ENCODE results near the gene SFRP5.
A peak's percentile ranks its signal among the peaks of the same experiment; 100 is the strongest.

Gene SFRP5, protein sequence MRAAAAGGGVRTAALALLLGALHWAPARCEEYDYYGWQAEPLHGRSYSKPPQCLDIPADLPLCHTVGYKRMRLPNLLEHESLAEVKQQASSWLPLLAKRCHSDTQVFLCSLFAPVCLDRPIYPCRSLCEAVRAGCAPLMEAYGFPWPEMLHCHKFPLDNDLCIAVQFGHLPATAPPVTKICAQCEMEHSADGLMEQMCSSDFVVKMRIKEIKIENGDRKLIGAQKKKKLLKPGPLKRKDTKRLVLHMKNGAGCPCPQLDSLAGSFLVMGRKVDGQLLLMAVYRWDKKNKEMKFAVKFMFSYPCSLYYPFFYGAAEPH

DNA sequence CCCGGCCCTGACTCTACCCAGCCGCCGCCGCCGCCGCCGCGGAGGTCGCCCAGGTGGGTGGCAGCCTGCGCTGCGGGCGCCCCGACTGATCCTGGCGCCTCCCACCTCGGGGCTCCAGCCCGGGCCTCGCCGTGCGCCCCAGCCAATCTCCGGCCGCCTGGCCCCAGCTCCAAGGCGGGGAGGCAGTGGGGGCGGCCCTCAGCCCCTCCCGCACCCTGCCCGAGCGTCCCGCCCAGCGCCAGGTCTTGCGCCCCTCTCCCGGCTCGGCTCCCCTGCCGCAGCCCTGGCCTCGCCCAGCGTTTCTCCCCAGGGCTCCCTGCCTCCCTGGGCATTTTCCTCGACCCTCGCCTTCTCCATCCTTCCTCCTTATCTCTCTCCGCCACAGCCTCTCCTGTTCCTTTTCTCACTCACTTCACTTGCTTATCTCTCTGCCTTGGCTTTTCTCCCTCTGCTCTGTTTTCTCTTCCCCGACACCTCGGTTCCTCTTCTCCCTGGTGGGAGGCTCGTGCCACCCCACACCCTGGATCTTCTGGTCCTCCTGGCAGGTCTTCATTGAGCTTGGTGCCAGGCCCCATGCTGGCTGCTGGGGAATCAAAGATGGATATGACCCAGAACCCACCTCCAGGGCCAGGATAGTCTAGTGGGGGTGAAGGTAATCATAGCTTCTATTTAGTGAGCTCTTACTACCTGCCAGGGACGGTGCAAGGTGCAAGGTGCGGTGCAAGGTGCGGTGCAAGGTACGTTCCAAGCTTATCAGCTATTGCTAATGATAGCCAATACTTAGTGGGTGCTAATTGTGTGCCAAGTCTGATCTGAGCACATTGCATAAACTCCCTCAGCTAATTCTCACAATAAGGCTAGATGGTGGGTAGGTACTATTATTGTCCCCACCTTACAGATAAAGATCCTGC, at the start of gene SFRP5:
Gene SFRP5 (minus strand): TSS at position 87 of the 911 bp plus-strand sequence. CDS start 166 bp downstream, outside the sequence.
- no peak for DNase-seq (ENCODE audit: low read depth in 1 of 2, low spot score in 1 of 2)

DNA sequence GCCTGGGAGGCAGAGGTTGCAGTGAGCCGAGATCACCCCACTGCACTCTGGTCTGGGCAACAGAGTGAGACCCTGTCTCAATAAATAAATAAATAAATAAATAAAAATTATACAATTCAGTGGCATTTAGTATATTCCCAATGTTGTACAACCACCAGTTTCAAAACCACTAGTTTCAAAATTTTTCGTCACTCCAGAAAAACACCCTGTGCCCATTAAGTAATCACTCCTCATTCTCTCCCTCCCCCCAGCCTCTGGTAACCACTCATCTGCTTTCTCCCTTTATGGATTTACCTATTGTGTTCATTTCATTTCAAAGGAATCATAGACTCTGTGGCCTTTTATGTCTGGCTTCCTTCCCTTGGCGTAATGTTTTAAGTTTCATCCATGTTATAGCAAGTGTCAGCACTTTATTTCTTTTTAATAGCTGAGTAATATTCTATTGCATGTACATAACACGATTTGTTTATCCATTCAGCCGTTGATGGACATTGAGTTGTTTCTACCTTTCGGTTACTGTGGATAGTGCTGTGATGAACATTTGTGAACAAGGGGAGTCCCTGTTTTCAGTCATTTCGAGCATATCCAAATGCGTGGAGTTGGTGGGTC, 48.4 kb upstream of the SFRP5 start:
- DNase-seq (ENCODE audit: low read depth in 1 of 2, low spot score in 1 of 2), result no peak

DNA sequence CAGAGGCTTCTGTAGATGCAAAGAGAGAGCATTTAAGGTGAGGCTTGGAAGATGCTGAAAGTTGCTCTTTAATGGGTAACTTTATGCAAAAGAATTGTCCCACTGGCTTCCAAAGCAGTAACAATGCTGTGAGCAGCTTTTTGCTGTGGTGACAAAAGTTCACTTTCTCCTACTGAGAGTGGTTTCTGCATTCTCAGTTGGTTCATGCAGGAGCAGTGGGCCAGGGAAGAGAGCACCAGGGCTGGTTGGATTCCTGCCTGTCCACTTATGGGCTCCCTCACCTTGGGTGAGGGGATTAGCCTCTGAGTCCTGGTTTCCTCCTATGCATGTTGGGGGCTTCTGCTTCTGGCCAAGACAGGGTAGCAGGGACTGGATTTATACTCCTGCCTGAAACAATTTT, 46.8 kb upstream of the SFRP5 start:
- DNase-seq (ENCODE audit: low read depth in 1 of 2, low spot score in 1 of 2), result no peak

DNA sequence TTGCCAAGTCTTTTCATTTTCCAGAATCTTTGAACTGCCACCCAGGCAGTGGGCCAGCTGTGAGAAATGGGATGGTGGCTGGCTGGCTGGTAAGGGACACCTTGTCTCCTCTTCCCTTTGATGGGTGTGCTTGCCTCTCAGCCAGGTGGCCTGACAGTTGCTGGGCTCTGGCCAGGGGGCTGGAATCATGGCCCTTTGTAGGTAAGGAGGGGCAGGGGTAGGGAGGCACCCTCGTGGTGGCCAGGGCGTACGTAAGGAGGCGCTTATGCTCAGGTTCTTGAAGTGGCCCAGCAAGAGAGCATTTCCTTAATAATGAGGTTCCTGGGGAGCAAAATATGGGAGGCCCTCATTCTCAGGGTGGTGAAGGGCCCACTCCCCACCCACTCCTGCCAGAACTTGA, 44.8 kb upstream of the SFRP5 start:
- no peak for DNase-seq (ENCODE audit: low read depth in 1 of 2, low spot score in 1 of 2)

DNA sequence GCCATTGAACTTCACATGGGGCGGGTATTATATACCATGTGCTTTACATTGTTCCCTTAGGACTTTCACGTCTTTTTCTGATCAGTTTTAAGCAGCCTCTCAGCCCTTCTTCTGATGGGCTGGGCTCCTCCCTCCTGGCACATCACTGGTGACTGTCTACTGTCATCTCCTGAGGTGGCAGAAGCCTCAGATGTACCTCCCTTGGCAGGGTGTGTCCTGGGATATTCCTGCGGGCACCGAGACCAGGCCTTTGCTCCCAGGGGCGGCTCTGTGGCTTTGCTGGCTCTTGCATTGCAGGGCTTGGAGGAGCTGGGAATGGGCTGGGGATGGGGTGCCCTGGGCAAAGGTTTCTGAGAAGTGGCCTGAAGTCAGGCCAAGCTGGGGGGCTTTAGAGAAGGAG, 43.2 kb upstream of the SFRP5 start:
- DNase-seq (ENCODE audit: low read depth in 1 of 2, low spot score in 1 of 2), result no peak

DNA sequence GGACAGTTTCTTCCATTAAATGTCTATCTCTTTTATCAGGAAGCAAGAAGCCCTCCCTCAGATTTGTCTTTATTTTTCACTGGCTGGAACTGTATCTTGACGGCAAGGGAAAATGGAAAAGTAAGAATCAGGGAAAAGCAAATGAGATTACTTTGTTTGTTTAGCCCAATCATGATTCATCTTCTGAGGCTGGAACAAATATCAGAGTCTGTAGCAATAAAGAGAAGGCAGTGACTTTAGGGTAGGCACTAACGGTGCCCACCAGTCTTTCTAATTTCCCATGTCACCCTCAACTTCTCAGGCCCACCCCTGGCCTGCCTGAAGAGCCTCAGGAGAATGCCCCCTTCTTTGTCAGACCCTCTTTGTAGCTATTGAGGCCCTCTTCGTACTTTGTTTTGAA, 41.5 kb upstream of the SFRP5 start:
- DNase-seq (ENCODE audit: low read depth in 1 of 2, low spot score in 1 of 2), result no peak

DNA sequence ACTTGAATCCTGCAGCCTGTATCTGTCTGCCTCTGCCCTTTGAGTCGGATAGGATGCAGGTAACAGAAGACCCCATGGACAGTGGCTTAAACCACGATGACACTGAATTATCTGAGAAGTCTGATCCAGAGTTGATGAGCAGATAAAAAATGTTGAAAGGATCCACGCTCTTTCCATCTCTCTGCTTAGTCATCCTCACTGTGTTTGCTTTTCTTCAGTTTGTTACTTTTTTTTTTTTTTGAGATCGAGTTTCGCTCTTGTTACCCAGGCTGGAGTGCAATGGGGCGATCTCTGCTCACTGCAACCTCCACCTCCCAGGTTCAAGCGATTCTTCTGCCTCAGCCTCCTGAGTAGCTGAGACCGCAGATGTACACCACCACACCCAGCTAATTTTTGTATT, 40.9 kb upstream of the SFRP5 start:
- DNase-seq (ENCODE audit: low read depth in 1 of 2, low spot score in 1 of 2), result no peak

DNA sequence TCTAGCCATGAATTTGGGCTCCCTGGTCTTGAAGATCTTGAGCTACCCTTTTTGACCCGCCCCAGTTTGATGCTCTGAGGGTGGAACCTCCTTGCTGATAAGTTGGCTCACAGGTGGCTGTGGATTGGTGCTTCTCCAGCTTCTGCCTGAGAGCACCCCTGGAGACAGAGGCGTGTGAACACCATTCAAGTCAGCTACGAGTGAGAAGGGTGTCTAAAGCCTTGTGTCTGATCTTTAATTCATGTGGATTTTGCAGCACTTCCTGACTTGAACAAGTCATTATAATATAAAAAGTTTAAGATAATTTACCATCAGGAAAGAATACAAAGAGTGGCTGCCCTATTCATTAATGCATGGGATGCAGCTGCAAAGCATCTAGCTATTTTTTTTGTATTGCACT, 40.2 kb upstream of the SFRP5 start:
- DNase-seq (ENCODE audit: low read depth in 1 of 2, low spot score in 1 of 2), result no peak

DNA sequence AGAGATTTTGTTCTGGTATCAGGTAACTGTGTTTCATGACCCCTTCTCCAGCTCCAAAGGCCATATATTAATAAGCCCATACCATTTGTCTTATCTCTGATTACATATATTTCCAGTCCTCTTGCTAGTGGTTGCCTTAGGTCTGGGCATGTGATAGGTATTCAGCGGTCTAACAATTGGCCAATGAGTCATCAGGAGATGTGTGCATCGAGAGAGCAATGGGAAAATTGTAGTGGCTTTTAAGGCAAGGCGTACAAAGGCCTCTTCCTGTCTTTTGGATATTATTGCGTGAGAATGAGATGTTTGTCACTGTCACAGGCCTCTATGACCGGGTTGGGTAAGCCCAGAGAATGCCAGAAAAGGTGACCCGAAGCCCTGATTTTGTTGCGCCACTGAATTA, 38.6 kb upstream of the SFRP5 start:
- DNase-seq (ENCODE audit: low read depth in 1 of 2, low spot score in 1 of 2), result no peak

DNA sequence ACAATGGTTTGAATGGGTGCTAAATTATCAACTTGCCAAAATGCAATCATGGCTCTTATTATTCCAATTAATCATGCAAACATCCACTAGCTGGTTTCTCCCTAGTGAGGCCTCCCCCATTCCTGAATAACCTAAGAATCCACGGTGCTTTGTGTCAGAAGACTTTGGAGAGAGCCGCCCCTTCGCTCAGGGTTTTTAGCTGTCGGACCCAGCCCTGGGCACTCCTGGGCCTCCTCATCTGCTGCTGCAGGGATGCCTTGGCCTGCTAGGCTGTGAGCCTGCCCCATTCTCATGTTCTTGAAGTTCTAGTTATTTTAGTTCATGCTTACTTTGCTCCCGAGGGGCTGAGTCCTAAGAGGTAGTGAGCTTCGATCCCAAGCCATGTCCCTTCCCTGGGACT, 34.1 kb upstream of the SFRP5 start:
- DNase-seq (ENCODE audit: low read depth in 1 of 2, low spot score in 1 of 2), result no peak

DNA sequence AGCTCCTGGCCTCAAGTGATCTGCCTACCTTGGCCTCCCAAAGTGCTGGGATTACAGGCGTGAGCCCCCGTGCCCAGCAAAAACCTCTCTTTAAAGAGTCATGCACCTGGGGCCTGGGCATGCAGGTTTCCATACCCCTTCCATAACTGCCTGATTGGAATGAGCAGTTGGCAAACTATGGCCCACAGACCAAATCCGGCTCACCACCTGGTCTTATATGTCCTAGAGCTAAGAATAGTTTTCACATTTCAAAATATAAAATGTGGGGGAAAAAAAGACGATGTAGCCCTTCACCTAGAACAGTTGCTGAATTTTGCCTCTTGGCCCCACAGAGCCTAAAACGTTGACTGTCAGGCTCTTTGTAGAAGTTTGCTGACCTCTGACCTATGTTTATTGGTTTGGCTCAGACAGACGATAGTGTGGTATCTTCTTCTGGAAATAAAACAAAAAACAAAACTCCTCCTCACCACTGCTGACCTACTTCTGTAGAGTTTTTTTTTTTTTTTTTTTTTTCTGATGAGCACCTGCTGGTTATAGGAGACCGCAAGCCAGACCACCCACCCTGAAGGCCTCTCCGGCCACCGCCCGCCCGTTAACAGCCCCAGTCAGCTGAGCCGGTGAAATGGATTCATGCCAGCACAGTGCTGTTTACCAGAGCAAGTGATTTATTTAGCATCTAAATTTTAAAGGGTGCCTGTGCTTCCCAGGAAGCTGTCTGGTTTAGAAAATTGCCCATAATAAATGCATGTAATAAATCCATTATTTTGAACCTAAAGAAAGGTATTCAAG, 33.5 kb upstream of the SFRP5 start:
- DNase-seq (ENCODE audit: low read depth in 1 of 2, low spot score in 1 of 2), result no peak

DNA sequence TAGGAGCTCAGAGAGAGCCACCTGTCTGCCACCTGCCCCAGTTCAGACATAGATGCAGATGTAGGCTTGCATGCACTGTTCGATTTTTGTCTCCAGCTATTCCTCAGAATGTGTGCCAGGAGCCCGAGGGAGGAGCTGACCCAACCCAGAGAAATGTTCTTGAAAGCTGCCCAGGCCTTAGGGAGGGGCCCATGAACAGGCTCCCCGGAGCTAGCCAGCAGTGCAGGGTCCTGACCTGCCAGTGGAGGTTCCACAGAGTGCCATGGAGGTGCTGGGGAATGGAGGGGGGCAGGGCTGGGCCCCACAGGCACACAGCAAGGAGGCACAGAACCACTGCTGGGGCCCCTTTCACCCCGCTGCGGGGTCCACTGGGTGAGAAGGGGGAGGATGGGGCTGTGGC, 29.6 kb upstream of the SFRP5 start:
- no peak for DNase-seq (ENCODE audit: low read depth in 1 of 2, low spot score in 1 of 2)

DNA sequence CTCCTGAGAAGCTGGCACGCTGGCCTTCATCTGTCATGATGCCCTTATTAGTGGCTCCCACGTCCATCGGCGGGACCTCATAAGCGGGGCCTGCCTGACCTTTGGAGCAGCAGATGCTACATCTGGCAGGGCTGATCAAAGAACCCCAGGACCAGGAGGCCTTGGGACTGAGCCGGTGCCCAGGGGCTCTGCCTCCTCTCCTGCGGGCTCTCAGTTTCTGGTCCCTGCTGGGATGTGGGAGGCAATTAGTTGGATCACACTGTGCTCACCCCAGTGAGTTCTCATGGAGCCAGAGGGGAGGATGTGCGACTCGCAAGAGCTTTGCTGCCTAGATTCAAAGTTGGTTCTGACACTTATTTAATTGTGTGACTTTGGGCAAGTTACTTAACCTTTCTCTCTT, 28.7 kb upstream of the SFRP5 start:
- DNase-seq (ENCODE audit: low read depth in 1 of 2, low spot score in 1 of 2), result no peak

DNA sequence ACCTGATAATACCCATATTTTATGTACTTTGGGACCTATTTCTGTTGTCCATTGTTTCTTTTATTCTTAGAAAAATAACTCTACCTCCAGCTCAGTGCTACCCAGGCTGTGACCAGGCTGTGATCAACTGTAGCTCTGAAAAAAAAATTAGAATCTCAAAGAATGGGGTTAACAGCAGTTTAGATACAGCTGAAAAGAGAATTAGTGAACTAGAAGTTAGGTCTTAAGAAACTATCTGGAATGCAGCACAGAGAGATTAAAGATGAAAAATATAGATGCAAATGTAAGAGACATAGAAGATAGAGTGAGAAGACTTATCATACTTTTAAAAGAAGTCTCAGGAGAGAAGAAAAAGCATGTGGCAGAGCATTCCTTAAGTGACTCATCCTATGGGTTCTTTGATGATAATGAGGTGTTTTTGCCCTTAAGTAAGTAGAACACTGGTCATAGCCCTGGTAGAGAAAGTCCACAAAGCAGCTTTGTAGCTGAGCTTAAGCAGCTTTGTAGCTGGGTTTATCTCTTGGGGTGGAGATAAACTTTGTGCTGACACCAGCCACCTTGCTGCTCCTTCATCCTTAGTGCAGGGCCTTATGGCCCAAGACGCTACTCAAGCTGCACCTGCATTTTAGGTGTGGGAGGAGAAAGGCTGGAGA, 27.3 kb upstream of the SFRP5 start:
- DNase-seq (ENCODE audit: low read depth in 1 of 2, low spot score in 1 of 2), result no peak

DNA sequence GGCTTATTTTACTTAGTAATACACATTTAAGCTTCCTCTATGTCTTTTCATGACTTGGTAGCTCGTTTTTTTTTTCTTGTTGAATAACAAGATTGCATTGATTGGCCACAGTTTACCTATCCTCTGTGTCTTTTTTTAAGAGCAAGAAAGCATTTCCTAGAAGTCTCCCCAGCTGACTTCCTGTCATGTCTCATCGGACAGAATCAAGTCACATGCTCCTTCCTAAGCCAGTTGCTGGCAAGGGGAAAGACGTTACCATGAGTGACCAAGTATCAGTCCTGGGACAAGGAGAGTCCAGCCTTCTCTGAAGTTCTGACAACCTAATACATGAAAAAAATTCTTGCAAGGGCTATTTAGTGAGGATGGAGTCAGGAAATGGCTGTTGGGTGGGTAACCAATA, 24.9 kb upstream of the SFRP5 start:
- no peak for DNase-seq (ENCODE audit: low read depth in 1 of 2, low spot score in 1 of 2)

DNA sequence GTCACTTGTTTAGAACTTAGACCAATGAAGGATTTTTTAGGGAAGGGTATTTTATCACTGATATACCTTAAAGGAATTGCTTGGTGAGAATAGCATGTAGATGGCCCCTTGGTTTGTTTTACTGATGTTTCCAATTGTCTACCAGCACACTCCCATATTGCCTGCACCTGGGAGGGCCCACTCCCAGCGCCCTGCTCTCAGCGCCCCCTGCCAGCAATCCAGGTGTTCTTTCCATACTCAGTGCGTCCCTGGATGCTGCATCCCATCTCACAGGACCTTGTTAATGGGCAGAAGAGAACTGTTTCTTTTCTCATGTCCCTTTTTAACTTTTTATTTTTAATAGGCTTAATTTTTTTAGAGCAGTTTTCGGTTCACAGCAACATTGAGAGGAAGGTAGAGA, 24.1 kb upstream of the SFRP5 start:
- no peak for DNase-seq (ENCODE audit: low read depth in 1 of 2, low spot score in 1 of 2)

DNA sequence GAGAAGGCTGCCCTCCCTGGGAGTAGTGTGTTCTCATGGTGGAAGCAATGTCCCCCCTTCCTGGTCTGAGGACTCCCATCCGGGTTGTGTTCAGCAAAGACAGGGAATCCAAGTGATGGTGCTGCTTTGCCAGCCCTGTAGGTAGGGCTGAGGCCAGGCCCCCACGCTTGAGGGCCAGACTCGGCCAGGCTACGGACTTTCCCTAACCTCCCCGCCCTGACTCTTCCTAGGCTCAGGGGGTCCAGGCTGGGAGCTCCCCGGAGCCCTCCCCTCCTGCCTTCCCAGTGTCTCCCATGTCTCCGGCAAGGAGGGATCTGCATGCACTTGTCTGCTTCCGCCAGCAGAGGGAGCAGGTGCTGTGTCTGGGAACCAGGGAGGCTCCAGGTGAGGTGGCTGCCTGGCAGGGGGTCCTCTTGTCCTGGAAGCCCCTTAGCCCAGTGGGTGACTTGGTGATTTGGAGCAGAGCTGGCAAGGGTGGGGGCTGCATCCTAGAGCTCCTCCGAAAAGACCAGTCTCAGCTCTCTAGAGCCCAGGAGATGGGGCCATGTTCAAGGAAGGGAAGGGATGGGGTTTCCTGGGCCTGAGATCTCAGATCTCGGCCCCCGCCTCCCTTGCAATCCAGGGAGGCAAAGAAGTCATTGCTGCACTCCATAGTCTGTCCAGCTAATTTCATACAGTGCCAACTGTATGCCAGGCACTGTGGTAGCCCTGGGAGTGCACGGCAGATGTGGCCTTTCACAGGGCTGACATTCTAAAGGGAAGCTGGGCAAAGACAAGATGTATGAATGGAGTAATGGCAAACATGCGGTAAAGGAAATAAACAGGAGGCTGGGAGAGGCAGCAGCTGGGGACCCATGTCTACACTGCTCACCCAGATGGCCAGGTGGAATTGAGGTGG, 20.3 kb upstream of the SFRP5 start:
- peak; percentile 49 to 52 for DNase-seq (ENCODE audit: low read depth in 1 of 2, low spot score in 1 of 2)

DNA sequence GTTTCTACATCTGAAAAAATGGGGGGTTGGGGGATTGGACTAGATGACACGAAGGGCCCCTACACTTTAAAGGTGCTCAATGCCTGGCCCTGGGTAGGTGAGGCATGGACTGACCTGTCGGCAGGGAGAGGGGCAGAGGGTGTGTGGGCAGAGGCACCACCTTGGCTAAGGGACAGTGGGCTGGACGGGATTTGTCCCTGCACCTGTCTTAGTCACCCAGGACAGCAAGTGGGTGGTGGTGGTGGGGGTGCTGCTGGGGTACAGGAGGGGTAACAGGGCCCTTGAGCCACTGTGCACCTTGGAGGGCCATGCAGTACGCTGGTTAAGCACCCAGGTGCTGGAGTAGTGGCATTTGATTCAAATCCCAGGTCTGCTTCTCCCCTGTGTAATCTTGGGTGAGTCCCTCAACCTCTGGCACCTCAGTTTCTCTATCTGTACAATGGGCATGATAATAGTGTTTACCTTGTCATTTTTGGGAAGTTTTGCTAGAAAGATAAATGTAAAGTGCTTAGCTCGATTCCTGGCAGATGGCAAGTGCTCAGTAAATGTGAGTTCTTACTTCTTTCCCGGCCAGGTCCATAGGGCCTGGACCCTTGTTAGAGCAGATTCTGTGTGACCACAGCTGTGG, 18.1 kb upstream of the SFRP5 start:
- DNase-seq (ENCODE audit: low read depth in 1 of 2, low spot score in 1 of 2), result no peak

All from activated T-helper 1 cell treated with anti-CD3 and anti-CD28 coated beads, Interleukin-2, amount 50 U/mL, for 16 hours (primary cell).